Middle frontal gyrus (tissue), 1 donor: ENCODE data around the gene EN1.

ENCODE experiments used
- DNase-seq: peaks from one replicate; pipeline ENCODE4 v3.0.0-alpha.2; 2015; ENCODE audit warnings: low spot score; ENCODE audit errors: extremely low spot score

Gene EN1

DNA sequence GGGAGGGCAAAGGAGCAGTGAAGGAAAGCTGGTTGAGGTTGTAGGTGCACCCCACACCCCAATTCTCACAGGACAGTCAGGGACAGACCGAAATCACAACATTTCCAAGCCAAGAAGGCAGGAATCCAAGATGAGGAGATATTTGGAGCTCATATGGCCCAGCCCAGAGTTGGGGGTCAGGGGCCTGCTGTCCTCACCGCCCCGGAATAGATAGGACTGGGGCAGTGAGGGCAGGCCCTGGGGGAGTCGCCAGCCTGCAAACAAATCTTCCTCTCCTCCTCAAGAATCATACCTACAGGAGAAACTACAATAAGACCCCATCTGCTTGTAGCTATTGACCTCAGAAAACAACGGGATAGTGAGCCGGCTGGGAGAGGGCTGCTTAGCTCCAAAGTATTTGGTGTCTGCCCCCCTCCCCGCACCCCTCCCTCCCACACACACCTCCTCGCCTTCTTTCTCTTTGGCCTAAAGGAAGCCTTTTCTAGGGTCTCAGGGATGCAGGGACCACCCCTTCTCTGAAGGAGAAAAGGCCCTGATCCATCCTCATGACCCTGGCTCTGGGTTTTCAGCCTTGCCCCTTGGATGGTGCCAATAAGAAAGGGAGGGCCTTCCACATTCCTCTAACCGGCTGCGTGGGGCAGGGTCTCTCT is 3.8 kb downstream of the EN1 start:
- DNase-seq = no peak

DNA sequence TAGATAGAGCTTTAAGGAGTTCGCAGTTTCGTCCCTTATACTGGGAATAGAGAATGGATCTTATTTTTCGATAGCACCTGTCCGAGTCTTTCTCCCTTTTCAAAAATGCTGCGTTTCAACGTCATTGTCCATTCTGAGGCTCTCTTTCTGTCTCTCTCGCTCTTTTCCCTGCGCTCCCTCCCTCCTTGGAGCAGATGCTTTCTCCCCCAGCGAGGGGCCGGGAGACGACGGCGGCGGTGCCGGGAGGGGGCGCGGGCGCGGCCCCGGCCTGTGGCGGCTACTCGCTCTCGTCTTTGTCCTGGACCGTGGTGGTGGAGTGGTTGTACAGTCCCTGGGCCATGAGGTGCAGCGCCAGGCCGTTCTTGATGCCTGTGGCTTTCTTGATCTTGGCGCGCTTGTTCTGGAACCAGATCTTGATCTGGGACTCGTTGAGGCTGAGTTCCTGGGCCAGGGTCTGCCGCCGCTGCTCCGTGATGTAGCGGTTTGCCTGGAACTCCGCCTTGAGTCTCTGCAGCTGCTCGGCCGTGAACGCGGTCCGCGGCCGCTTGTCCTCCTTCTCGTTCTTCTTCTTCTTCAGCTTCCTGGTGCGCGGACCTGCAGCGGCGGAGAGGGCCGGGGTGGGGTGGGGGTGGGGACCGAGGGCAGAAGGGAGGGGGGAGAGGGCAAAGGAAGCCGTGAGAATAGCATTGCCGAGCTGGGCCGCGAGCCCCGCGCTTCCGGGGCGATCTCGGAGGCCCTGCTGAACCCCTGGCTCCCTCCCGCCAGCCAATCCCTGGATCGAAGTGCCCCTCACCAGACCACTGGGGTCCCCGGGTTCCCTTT is 4.6 kb downstream of the EN1 start:
- no peak for DNase-seq

DNA sequence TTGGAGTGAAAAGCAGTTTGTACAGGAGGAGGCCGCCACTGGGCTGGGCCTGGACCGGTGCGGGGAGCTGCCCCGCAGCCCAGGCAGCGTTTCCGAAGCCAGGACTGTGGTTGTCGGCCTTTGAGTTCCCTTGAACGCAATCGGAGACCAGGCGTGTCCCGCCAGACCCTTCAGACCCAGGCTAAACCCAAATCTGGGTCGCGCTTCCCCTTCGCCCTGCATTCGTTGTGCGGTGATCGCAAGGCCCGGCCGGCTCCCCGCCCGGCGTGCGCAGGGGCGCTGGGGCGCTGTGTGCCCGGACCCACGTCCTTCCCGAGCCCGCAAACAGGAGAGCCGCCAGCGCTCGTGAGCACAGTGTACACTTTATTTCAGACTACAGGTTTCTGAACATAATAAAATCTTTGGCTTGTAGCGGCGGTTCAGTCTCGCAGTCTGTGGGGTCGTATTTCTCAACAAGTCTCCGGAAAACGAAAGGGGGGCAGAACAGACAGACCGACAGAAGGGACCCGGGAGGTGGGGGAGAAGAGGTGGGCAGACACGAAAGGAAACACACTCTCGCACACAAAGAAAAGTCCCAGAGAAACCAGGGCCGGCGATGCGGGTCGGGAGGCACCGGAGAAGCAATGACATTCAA is 5.5 kb downstream of the EN1 start:
- DNase-seq = no peak

DNA sequence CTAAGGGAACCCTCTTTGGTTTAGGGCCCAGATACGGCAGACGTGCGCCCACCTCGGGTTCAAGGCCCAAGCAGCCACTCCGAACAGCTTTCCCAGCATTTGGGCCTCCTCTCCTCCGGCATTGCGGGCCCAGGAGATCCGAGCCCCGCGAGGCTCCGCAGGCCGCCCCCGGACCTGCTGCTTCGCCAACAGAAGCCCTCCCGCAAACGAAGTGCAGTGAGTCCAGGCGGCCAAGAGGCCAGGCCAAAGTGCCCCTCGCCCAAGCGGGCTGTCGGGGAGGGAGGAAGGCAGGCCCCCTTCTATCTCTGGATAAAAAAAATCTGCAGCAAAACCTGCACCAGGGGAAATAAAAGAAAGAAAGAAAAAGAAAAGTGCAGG is 6.0 kb downstream of the EN1 start:
- DNase-seq = no peak

DNA sequence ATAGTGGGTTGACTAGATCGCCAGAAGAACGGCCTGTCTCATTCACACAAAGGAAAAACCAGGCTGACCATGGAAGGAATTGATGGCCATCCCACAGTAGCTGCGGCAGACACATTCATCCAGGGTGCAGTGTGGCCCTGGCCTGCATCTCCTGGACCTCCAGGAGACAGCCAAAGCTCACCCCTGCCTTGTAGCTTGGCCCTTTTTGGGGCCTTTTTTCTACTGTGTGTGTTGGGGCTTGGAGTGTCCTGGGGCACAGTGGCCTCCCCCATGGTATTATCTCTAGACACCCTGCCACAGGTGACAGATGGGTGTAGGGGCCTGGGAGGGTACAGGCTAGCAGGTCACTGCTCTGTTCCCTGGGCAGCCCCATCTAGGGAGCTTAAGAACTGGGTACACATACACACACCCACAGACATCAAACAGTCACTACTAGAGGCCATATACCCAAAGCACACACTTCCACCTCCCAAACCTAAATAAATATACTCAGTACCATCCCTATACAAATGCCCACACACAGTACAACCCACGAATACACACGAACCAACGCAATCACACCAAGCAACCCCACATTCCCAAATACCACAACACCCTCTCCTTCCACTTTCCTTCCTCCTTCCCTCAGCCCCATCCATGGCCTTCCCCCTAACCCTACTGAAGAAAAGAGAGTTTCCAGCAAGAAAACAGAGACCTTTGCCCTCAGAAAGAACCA is 8.6 kb downstream of the EN1 start:
- no peak for DNase-seq

DNA sequence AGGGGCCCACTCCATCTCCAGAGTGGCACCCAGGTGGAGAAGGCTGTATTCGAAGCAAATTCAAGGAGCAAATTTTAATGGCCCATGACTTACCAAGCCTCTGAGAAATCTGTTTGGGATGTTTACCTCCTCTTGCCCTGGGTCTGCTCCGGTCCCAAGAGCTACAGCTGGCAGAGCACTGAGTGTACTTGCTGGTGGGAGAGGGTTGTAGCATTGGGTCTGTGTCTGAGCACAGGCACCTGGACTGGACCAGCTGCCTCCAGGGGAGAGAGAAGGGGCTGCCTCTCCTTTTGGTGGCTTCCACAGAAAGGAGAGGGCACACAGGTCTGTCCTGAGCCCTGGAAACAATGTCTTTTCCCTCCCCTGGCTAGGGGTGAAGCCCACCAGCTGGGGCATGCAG is 9.8 kb downstream of the EN1 start:
- DNase-seq = no peak

DNA sequence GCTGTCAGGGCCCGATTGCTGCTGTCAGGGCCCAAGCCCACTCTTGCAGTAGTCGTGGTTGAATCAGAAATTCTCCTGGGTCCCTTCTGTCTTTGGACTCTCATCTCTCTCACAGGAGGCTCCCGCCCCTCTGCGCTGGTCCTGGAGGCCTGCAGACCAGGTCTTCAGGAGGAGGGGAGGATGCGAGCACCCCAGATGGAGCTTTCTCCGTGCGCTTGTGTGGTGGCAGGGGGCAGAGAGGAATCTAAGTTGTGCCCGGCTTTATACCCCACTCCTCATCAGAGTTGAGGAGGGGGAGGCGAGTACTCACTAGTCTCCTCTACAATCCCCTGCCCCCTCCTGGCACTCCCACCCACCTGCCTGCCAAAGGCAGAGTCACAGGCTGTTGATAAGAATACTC is 10.4 kb downstream of the EN1 start:
- no peak for DNase-seq

DNA sequence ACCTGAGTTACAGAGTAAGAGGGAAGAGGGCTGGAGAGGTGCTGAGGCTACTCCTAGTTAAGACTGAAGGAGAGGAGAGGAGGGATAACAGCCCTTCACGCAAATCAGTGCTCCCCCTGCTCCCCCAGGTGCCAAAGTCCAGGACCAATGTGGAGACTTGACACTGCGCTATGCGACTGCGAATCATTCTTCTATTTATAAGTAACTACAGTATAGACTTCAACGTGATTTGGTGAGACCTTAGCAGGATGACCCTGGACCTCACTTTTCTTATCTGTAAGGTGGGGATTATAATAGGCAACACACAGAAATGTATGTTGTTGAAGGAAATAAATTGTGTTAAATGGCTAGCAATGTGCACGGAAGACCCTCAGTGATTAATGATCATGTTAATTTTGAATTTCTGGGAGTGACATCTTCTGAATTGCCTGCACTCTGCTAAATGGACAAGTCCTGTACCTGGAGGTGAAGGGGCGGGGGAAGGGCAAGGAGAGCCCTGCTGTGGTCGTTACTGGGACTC is 11.0 kb downstream of the EN1 start:
- DNase-seq = no peak

DNA sequence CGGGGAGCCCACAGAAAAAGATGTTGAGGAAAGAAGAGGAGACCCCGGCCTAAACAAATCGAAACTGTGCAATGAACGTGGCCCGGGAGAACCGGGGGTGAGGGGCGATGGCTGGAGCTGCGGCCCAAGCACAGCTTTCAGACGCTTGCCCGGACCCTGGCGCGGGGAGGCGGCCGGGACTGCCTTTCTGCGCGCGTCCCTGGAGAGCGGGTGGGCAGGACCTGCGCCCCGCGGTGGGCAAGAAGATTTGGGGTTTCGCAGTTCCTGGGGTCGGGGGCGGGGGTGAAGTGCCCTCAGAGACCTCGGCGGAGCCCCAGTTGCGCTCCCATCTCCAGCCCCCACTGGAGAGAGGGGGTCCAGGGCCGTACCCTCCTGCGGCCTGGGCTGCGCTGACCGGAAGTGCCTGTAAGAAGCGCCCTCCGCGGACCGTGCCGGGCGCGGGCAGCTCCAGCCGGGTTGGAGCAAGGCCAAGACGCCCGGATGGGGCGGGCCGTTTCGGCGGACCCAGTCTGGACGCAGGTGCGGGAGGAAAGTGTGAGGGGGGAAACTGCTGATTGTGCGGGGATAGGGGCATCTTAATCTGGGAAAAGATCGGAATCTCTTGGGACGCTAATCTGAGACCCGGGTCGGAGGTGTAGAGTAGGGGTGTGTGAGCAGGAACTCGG is 11.6 kb downstream of the EN1 start:
- no peak for DNase-seq

DNA sequence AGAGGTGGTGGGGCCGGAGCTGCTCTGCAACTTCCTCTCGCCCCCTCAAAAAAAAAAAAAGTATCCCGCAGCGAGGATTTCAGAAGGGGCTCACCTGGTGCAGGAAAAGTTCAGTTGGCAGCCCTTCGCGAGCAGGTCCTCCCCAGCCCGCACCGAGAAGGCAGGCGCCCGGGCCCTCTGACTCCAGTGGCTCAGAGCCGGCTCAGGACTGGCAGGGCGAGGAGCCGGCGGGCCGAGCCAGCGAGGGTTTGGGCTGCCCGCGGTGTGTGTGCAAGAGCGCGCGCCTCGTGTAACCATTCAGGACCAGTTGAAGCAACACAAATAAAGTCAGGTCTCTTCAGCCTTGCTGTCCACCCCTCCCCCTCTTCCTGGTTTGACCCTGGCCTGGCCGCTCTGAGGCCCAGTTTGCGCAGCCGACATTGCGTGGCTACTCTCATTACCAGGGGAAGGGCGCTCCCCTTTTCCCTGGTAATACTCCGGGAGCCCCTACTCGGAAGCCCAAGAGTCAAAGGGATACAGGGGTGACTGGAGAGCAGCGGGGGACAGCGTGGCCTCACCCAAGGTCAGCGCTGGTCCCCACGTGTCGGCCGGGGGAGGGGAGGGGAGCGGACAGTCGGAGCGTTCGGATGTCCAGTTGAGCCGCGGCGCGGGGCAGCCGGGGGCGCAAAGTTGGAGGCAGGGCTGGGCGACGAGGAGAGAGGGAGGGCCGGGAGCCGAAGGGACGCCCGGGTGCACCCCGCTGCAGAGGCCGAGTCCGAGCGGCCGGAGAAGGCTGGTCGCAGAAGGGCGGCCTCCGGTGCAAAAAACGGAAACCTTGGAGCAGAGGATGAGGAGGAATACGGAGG is 12.3 kb downstream of the EN1 start:
- DNase-seq = no peak

DNA sequence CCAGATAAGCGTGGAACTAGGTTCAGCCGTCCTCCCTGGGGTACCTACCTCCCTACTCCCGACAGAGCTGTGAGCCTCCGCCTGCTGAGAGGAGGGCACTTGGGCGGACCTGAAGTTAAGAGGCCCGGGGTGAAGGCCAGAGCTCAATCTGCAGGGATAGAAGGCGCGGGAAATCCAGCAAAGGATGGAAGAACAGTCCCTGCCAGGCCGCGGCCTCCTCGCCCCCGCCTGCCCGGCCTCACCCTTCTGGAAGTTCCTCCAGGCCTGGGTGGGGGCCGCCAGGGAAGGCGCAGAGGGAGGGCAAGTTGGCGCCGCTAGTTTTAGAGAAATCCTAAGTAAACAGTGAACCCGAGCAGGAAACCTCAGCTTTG is 13.0 kb downstream of the EN1 start:
- DNase-seq = no peak

DNA sequence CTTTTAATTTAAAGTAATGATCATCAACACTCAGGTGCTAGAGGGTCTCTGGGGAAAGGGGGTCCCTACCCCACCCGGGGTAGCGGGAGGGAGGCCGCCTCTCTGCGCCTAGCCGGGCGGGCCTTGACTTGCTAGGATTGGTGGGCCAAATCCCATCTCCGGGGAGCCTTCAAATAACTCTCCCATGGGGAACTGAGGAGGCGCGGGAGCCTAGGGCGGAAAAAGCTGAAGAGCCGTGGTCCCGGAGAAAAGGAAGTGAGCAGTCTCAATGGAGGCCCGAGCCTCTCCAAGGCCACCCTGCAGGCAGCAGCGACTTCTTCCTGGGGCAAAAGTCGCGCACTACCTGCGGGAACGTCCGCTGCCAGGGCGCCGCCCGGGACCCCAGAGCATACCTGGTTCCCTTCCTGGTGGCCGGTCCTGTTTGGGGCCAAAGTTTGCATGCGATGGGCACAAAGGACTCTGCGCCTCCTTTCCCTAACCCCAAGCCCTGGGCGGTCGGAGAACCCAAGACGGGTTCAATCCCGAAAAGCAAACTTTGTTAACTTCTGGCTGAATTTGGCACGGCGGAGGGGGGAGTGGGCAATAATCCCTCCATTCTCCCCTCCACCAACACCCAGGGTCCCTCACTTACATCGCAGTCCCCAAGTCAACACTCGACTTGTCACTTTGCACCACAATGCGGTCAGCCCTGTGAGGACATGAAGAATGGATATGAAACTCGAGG is 13.6 kb downstream of the EN1 start:
- no peak for DNase-seq

DNA sequence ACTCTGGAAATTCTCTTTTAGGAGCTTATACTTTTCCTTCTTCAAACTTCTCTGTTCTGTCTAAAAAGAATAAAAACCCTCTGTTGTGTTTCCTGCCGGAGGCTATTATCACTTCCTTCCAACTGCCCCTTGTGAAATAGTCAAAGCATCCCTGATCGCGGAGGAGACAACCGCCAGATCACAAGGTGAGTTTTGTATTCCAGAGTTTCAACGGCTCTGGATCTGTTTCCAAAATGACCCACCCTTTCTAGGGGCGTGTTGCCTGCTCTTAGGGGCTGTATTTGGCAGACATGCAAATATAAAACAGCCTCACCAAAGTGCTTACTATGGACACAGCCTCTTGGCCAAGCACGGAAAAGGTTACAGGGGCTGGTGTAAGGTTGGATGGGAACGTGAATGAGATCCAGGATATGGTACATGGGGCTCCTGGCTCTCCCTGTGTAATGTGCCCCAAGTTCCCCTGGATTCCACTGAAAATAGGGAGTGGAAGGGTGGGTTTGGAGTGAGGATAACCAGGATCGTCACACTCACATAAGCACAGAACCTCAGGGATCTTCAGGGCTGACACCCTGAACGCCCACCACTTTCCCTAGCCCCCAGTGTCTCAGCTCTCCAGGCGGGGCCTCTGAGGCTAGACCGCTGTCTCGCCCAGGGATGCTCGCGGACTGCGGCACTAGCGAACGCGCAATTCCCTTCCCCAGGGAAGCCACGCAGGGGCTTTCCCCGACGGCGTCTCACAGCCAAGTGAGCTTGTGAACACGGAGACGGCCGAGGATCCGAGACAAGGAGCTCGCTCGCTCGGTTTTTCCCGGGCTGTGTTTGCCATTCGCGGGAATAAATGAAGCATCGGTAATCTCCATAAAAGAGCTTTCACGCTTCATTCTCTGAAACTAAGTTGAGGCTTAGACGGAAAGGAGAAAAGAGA is 14.4 kb downstream of the EN1 start:
- no peak for DNase-seq

DNA sequence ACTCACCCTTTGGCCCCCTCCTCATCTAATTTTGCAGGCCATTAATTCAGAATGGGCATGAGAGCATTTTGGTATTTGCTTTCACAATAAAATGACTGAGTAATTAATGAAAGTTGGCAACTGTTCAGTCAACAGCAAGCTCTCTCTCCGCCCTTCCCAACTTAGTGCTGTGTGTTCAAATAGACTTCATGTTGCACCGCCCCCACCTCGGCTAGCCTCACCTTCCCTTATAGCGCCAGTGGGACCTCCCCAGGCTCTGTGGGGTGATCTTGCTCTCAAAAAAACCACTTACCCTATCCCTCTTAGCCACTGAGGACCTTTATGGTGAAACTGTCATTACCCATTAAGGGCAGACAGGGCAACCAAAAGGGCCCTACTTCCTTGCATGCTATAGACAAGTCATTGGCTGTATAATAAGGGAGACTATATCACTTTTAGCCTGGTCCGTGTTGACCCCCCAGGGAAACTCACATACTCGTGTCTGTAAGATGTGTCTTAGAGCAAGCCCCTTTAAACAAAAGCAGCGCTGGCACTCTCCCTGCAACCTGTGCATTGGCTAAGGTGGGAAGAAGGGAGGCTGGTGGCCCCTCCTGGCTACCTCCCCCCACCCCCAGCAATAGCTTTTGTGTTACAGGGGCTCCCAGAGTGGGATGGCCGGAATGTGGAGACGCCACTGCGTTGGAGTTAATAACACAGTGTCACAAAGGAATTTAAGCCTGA is 15.2 kb downstream of the EN1 start:
- DNase-seq = no peak

DNA sequence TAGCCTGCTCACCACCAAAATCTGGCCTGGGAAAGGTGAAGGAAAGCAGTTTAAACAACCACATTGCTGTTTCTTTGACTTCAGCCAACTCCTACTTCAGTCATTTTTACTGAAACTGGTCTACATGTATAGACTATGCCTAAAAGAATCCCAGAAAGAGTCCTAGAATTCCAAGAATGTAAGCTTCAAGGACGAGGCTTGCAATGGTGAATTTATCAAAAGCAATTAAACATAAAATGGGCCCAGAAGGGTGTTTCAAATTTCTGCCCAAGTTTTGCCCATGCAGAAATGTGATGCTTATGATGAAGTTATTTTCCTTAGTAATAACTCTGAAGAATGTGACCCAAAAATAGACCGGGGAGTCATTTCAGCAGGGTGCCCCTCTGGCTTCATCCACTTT is 16.6 kb downstream of the EN1 start:
- no peak for DNase-seq

DNA sequence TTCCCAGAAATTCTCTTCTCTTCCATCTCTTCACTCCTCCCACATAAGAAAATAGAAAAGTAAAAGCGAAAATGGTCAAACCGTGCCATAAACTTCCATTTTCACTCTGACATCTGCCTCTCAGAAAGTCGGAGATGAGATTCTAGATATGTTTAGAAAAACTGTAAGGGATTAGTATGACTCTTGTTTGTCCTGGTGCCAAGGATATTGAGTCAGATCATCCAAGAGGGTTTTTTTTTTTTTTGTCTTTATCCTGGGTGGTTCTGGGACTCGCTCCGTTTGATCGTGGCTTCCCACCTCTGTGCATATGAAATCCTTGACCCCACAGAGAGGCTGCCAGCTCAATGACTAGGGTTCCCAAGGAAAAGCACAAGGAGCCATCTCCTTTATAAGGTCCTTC is 17.3 kb downstream of the EN1 start:
- DNase-seq = no peak

DNA sequence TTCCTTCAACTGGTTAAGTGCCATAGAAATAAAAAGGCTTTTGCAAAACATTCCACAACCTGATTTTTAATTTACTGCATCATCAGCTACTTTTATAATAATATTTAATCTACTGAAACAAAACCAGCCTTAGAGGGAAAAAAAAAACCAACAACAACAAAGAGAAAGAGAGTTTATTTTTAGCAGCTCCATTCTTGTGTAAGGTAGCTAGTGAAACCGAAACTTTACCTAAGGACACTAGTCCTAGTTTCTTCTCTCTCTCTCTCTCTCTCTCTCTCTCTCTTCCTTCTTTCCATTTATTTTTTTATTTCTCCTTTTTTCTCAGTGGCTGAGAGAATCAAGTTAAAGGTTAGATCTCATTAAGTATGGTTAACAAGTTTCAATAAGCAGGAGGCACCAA is 21.4 kb downstream of the EN1 start:
- no peak for DNase-seq

DNA sequence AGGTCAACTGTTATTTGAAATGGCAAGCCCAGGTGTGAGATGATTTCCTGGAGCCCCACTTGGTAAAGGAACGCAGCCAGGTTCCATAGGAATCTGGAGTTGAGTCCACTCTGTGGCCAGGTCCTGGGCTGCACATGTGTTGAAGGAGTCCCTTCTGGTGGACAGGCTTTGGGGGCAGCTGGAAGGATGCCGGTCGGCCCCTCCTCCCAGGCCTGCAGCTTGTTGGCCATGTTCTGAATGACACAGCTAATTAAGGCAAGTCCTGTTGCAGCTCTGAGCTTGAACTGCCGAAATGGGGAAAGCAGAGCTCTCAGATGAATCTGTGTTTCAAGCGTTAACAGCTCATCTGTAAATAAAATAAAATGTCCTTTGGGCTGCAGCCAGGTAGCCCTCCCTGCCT is 23.8 kb downstream of the EN1 start:
- DNase-seq = no peak
